ENCODE results near the gene MICOS13.

MICOS13 gene

DNA sequence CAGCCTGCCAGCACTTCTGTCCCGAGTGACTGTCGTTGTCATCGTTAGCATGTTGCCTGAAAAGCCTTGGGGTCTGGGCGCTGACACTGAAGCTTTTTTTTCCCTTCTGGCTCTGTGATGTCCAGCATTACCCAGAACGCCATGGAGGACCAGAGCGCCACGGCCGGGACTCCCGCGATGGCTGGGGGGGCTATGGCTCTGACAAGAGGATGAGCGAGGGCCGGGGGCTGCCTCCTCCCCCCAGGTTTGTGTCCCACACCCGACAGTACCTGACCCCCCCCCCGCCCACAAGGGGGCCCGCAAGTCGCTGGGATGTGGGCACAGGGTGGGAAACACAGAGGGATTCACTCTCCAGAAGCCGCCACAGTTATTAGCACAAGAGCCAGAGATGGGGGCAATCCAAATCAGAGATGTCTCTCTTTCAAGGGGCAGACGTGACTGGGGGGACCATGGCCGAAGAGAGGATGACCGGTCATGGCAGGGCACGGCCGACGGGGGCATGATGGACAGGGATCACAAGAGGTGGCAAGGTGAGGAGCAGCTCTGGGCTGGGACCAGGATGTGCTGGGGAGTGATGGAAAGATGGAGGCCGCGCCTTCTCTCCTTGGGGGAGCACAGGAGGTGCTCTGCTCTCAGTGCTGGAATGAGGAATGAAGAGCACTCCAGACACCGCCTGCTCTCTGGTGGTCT, 13.2 kb downstream of the MICOS13 start:
- DNase-seq = no peak

DNA sequence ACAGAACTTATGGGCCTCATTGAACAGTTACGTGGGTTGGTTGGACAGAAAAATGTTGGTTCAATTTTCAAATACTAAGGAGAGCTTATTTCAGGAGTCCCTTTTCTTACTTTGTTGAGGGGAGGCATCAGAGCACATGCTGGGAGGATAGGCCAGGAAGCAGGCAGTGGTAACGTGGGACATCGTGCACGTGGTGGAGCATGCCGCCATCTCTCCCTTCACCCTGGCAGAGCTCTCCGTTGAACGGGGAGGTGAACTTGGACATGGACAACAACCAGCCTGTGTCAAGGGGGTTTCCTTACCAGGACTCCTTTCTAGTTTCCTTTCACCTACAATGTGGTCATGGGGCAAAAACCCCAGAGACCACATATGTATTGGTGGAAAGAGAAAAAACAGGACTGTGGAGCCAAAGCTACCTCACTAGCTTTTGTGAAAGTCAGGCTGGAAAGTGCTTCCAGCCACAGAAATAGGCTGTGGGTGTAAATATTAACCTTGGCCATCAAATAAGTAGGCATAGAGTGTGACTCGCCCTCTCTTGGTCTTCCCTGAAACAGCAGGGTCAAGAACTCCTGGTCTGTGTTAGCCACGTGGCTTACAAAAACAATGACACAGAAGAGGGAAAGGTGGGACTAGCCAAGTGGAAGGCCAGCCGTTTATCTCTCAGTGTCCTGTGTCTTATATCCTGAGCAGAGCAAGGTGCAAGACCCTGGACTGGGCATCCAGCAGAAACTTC, 14.4 kb downstream of the MICOS13 start:
- no peak for DNase-seq

DNA sequence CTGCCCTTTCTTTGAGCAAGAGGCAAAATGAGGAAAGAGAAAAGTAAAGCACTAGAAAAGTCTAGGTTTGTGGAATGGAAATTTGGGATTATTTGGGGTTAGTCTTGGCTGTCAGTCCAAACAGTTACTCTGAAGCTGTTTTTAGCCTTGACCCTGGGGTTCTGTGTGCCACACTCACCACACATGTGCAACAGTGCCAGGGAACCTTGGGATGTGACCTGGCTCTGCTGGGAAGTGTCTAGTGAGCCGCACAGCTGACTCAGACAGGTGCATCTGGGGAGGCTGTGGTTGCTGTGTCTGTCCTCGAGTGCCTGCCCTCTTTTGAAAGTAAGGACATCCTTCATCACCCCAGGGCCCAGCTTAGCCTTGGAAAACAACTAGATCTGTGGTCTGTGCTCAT, 15.8 kb downstream of the MICOS13 start:
- no peak for DNase-seq

DNA sequence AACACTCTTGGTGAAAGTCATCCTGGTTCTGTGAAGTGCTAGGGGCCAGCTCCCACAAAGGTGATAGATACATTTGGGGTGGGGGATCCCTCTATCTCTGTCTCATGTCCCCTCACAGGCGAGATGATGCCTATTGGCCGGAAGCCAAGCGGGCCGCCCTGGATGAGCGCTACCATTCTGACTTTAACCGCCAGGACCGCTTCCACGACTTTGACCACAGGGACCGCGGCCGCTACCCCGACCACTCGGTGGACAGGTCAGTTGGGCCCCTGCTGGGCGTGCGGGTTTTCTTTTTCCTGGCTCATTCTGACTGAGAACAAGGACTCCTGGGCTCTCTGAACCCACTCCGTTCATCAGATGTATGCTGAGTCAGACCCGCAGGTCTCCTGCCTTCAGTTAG, 16.4 kb downstream of the MICOS13 start:
- no peak for DNase-seq

DNA sequence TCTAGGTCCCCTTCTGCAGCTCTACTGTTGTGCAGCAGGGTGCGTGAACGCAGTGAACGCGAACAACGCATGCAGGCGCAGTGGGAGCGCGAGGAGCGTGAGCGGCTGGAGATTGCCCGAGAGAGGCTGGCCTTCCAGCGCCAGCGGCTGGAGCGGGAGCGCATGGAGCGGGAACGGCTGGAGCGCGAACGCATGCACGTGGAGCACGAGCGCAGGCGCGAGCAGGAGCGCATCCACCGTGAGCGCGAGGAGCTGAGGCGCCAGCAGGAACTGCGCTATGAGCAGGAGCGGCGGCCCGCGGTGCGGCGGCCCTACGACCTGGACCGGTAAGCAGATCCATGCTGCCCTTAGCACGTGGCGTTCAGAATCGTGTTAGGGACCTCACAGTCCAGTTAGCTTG, 18.8 kb downstream of the MICOS13 start:
- no peak for DNase-seq

DNA sequence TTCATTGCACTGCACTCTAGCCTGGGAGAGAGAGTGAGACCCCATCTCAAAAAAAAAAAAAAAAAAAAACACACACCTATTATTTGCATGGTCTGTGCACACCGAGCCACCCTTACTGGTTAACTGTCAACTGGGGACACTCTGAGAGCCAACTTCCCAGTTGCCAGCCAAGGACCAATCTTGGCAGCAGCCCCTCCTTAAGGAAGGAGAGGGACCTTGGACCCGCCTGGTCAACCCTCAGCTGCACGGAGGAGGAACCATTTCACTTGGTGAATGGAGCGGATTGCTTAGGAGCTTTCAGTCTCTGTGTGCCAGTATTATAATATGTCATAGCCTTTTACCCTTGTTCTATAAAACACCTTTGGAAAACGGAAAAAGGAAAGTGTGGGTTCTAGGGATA, 24.9 kb downstream of the MICOS13 start:
- DNase-seq = no peak

DNA sequence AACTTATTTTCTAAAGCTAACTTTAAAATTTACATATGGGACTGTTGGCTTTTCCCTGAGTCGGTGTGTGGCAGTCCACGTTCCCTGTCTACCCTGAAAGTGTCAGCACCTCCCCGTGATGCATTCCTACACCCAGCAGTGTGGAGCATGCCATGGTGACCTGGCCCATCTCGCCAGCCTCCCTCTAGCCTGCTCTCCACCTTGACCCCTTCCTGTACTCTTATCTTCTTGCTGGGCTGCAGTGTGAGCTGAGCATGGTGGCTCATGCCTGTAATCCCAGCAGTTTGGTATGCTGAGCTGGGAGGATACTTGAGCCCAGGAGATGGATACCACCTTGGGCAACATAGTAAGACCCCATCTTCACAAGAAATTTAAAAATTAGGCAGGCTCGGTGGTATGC, 25.4 kb downstream of the MICOS13 start:
- no peak for DNase-seq

DNA sequence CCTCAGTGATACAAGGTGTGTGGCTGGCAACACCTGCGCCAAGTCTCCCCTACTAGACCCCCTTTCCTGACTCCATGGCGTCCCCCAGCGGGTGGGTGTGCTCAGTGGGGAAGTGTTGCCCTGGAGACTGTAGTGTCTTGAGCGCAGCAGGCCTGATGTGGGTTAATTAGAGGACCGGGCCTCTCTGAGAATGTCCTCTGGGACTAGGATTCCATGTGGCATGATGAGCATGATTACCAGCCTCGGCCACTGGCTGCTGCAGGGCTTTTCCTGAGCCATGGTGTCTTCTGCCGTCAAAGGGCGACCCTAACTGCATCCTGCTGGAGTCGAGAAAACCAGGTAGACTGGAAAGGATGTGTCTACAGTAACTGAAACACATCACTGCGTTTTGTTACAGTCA, 28.1 kb downstream of the MICOS13 start:
- DNase-seq = no peak

DNA sequence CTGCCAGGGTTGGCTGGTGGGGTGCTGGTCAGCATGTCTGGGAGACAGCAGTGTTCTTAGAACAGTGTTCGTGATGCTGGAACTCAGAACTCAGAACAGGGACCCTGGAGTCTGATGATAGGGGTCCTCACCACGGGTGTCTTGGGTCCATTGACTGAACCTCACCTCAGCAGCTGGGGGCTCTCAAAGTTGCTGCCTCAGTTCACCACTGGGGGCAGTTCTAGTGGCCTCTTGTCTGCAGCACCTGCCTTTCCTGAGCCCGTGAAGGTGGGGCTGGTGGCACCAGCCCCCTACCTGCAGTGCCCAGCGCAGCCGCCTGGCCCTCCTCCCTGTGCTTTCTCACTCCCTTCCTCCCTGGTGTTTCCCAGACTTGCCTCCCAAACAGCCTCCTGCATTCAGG, 29.0 kb downstream of the MICOS13 start:
- no peak for DNase-seq

DNA sequence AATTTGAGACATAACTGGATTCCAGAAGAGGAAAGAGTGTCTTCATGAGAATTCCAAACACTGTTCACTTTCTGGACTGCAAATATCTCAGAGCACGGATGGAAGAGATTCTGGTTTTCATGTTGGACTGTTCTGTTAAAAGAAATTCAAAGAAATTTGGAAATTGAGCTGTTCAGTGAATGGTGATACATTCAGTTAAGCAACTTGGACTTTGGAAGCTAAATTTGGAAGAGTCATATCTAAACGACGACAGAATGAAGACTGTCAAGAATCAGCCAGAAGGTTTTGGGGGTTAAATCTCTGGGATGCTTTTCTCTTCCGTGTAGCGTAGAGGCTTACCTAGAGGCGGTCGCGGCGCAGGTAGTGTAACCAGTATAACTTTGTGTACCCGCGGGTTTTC, 31.9 kb downstream of the MICOS13 start:
- no peak for DNase-seq

DNA sequence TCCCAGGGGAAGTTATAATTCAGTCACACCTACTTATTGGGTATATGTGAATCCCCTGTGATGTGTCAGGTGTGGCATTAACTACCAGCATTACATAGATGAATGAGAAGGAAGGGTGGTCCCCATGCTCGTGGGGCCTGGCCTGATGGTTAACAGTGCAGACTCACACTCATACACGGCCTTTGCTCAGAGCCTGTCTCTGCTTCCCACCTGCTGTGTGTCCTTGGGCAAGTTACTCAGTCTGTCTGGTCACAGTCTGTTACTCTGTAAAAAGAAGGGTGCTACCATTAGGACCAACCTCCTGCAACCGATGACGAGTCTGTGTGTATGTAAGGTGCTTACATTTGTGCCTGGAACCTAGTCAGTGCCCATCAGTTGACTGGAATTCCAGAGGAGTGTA, 33.6 kb downstream of the MICOS13 start:
- no peak for DNase-seq

DNA sequence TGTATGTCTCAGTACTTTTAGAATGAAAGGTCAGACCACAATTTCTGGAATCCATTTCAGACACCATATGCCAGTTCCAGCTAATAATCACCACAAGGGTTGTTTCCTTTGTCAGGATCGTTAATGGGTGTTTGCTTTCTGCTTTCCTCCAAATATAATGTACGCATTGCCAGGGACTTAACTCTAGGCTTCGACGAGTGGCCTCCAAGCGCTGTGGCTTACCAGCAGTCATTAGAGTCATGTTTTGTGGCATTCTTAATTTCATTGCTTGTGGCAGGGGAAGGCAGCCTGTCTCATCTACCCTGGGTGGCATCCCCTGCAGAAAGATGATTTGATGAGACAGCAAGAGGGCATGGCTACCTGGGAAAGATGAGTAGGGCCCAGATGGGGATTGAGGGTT, 34.9 kb downstream of the MICOS13 start:
- DNase-seq = peak; percentile 27

DNA sequence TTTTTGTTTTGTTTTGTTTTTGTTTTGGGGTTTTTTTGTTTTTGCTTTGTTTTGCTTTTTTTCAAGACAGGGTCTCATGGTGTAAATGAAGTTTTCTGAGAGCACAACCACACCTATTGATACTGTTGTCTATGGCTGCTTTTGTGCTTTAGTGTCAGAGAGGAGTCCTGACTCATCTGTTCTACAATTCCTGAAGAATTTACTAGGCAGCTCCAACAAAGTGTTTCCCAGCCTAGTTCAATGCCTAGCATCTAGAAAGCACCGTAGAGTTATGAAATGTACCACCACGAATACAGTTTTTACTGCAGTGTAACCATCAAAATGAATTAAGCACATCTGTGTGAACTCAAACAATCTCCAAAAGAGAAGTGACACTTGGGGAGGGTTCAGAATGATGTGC, 36.3 kb downstream of the MICOS13 start:
- no peak for DNase-seq

DNA sequence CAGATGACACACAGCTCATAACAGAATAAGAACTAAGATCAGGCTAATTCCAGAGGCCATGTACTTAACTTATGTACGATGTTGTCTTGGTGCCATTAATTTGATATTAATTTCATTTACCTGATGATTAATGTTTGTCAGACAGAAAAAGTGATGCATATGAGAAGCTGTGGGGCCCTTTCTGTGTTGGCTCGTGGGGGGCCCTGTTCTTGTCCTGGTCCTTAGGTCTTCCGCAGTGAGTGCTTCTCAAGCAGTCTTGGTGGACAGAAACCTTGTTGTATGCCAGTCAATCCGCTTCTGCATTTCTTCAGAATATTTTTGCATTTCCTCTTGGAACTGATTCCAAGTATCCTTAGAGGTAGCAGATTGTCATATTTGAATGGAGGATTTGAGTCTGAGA, 37.3 kb downstream of the MICOS13 start:
- DNase-seq = no peak

DNA sequence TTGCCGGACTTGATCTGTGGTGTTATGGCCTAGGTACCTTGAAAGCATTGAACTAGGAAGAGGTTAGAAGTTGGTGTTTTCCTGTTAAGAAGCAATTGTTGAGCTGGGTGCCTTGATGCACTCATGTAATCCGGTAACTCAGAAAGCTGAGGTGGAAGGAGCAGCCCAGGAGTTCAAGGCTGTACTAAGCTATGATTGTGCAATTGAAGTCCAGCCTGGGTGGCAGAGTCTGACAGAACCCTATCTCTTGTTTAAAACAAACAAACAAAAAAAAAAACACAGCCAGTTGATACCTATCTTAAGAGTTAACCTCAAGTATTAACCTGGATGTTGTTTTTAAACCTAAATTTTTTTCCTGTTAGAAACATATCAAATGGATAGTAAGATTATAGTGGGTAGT, 38.1 kb downstream of the MICOS13 start:
- DNase-seq = no peak

DNA sequence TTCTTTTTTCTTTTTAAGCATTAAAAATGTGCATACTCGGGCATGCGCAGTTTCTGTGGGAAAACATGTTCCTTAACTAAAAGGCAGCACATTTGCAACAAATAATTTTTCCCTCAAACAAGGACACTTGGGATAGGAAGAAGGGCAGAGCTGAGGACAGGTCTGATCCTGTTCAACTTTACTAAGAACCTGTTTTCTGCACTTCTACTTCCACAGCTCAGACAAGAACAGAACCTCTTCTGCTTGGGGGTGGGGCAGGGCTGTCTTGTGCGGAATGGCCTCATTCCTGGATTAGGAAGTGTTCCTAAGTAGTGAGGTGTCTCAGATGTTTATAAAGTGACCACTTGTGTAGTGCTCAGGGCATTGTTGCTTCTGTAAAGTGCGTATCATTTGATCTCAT, 39.1 kb downstream of the MICOS13 start:
- DNase-seq = no peak

DNA sequence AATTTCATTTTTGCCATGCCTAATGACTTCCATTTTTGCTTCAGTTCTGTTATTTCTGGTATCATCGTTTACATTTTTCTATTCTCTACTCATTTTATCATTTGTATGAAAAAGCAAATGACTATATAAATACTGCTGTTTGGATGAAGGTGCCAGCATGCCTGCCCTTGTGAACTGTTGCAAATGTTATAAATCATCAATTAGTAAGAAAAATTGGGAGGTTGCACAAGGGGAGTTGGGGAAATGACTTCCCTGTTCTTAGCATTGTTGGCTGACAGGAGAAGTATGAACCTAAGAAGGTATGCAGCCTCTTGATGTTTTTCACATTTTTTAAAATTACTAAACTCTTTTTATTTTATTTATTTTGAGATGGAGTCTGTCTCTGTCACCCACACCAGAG, 42.3 kb downstream of the MICOS13 start:
- no peak for DNase-seq

DNA sequence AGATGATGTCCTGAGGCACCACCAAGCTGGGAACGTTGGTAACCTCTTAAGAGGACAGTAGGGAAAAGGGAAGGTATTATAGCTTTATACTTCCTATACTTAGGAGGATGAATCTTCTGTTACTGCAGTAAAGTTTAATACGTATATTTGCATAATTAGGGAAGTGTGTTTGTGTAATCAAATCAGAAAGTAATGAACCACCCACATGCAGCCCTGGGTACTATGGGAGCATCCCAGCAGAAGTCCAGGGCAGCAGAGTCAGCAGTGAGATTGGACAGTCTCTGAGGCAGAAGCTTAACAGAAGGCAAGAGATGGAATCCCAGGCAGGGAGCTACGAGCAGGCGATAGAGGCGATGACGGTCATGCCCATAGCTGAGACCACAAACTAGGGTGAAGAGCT, 44.9 kb downstream of the MICOS13 start:
- no peak for DNase-seq

DNA sequence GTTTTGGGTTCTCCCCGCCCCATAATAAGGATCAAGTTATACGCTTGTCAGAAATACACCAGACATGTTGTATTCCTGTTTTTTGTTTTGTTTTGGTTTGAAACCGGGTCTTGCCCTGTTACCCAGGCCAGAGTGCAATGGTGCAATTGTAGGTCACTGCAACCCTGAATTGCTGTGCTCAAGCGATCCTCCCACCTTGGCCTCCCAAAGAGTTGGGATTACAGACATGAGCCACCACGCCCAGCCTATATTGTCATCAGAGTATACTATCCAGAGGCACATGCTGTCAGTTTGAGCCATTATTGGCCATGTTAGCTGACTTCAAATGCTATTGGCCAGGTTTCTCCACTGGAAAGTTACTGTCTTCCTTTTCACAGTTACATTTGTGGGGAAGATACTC, 47.7 kb downstream of the MICOS13 start:
- DNase-seq = no peak

DNA sequence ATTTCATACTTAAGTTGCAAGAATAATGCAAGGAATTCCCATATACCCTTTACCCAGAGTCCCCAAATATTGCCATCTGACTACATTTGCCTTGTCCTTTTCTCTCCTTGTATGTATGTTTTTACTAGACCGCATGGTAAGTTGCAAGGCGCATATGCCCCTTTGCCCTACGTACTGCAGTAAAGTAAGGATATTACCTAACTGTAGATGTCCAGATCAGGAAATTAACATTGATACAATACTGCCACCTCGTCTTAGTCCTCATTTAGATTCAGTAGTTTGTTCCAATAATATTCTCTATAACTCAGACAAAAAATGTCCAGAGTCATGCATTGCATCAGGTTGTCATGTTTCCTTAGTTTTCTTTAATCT, 48.1 kb downstream of the MICOS13 start:
- DNase-seq = no peak

DNA sequence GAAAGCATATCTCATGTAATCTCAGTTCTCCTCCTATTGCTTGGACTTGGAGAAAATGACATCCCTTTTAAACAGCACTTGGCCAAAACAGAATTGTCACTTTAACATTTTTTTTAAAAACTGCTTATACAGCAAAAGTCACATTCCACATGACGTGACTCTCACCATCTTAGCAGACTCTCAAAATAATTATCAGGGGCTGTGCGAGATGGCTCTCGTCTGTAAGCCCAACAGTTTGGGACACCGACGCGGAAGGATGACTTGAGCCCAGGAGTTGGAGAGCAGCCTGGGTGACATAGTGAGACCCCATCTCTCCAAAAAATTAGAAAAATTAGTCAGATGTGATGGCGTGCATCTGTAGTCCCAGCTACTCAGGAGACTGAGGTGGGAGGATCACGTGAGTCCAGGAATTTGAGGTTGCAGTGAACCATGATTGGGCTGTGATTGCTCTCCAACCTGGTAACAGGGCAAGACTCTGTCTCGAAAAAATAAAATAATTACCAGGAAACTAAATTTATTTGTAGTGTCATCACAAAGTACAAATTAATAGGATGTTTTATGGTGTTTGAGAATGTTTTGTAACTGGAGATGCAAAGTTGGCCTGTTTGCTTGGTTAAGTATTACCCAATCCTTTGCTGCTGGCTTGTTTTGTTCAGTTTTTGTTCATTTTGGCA, 48.6 kb downstream of the MICOS13 start:
- DNase-seq = no peak

DNA sequence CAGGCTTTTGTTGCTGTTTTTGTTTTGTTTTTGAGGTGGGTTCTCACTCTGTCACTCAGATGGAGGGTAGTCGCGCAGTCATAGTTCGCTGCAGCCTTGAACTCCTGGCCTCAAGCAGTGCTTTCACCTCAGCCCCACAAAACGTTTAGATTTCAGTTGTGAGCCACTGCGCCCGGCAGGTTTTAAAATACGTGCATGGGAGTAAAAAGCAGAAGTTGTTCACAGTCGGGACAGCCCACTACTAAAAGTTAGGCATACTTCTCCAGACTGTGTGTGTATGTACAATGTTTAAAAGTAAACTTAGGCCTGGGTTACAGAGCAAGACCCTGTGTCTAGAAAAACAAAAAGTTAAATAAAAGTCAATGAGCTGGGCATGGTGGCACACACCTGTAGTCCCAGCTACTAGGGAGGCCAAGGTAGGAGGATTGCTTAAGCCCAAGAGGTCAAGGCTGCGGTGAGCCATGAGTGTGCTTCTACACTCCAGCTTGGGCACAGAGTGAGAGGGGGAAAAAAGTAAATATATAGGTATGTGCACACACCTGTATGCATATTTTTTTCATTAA, 51.3 kb downstream of the MICOS13 start:
- DNase-seq = no peak

DNA sequence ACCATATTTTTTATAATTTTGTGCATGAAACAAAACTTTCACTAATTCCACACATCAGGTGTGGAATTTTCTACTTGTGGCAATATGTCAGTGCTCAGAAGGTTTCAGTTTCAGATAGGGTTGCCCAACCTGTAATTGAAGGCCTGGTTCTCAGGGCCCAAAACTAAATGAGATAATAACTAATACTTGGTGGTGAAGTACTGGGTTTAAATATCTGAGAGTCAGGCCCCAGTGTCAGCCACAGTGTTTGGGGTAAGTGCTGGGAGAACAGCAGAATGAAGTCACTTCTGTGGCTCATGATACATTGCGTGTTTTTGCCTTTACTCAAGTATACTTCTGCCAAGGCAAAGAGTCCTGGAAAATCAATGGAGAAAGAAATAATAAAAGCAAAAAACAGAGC, 51.9 kb downstream of the MICOS13 start:
- DNase-seq = no peak
